Parathyroid adenoma (tissue), 2 donors: ENCODE data around the gene MNX1.

Source experiments
- H2AFZ ChIP-seq: fragments of 300-600 bp; sonication (generic); one replicate; pipeline ENCODE4 v1.7.0; 2017; ENCODE audit warnings: antibody characterized with exemption, mild to moderate bottlenecking
- H3K27ac ChIP-seq: fragments of 300-600 bp; sonication (generic); one replicate; pipeline ENCODE4 v1.7.0; 2017
- H3K27me3 ChIP-seq: fragments of 300-600 bp; sonication (generic); one replicate; pipeline ENCODE4 v1.7.0; 2017; ENCODE audit warnings: low read length; ENCODE audit not compliant: control insufficient read depth, insufficient read depth
- H3K36me3 ChIP-seq: fragments of 300-600 bp; sonication (generic); one replicate; pipeline ENCODE4 v1.7.0; 2017; ENCODE audit warnings: low read length; ENCODE audit not compliant: control insufficient read depth, insufficient read depth
- H3K4me1 ChIP-seq: fragments of 300-600 bp; sonication (generic); one replicate; pipeline ENCODE4 v1.7.0; 2017; ENCODE audit warnings: control low read depth
- H3K4me2 ChIP-seq: fragments of 300-600 bp; sonication (generic); one replicate; pipeline ENCODE4 v1.7.0; 2017; ENCODE audit warnings: low read length
- H3K4me3 ChIP-seq: fragments of 300-600 bp; sonication (generic); one replicate; pipeline ENCODE4 v1.7.0; 2017; ENCODE audit warnings: low read depth, low read length
- H3K79me2 ChIP-seq: fragments of 300-600 bp; sonication (generic); one replicate; pipeline ENCODE4 v1.7.0; 2017; ENCODE audit warnings: control low read depth
- H3K9ac ChIP-seq: fragments of 300-600 bp; sonication (generic); one replicate; pipeline ENCODE4 v1.7.0; 2017; ENCODE audit warnings: mild to moderate bottlenecking
- H3K9me3 ChIP-seq: fragments of 300-600 bp; sonication (generic); one replicate; pipeline ENCODE4 v1.7.0; 2017; ENCODE audit warnings: low read length; ENCODE audit not compliant: control insufficient read depth
- TF ChIP-seq, protein P1 (sequence below): fragments of 300-600 bp; sonication (generic); IDR thresholded peaks from one replicate; pipeline ENCODE4 v1.7.0; 2017; ENCODE audit warnings: antibody characterized with exemption, mild to moderate bottlenecking
- donor health status: primary hyperparathyroidism.

Gene MNX1

DNA sequence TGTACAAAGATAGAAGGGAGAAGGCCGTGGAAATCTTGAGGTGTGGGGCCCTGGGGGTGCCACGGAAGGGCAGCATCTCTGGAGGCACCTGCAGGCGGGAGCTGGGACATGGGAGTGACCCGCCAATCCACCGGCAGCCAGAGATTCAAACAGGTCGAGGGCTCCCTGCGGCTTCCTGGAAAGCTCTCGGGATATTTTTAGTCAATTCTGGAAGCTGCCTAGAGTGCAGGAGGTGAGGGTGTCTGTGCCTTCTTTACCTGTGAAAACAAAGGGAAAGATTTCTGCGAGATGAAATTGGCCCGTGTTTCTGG lies 16.6 kb downstream of the MNX1 start:
- Histone ChIP-seq H3K4me1 (no peaks in the 10 kb centered on the region), H3K4me3 (no peak overlapping the region), H3K9me3 (no peaks in the 10 kb centered on the region), H3K27me3 (no peaks in the 10 kb centered on the region), H3K4me2 (no peak overlapping the region), H3K79me2 (no peaks in the 10 kb centered on the region), H2AFZ (no peak overlapping the region), H3K9ac (no peak overlapping the region), H3K36me3 (no peaks in the 10 kb centered on the region), H3K27ac (no peak overlapping the region)
- TF ChIP-seq, protein P1, sequence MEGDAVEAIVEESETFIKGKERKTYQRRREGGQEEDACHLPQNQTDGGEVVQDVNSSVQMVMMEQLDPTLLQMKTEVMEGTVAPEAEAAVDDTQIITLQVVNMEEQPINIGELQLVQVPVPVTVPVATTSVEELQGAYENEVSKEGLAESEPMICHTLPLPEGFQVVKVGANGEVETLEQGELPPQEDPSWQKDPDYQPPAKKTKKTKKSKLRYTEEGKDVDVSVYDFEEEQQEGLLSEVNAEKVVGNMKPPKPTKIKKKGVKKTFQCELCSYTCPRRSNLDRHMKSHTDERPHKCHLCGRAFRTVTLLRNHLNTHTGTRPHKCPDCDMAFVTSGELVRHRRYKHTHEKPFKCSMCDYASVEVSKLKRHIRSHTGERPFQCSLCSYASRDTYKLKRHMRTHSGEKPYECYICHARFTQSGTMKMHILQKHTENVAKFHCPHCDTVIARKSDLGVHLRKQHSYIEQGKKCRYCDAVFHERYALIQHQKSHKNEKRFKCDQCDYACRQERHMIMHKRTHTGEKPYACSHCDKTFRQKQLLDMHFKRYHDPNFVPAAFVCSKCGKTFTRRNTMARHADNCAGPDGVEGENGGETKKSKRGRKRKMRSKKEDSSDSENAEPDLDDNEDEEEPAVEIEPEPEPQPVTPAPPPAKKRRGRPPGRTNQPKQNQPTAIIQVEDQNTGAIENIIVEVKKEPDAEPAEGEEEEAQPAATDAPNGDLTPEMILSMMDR: no peak

DNA sequence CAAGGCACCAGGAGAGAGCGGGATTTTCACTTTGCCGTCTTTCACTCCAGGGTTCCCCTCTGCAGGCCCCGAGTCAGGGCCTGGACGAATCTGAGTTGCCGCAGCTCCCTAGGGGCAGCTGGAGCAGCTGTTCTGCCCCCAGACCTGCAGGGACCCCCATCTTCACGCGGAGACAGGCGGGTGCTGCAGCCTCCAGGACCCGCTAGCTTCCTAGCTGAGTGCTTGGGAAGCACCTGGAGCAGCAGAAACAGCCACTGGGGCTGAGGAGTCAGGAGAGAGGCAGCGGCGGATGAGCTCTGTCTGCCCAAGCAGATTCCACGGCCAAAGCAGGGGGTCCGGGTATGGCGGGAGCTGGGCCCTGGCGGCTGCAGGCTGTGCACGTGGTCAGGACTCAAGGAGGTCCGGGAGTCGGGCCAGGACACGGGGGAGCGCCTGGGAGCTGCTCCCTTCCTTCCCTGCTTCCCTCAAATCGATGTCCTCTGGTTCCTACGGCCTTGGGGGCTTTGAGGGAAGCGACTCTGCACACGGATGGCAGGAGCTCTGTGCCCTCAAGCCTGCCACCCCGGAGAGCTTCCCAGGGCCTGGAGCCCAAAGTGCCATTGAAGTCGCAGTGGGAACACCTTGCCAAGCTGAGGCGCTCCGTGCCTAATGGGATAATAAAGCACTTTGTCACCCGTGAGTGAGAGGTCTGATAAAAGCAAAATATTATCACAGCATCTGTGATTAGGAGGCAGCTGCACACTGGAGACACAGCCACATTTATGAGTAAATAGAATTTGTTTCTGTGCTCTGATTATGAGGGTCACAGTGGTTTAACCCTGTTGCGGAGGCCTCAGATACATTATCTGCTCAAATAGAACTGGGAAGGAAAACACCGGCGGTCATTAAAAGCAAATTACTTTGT lies 17.2 kb downstream of the MNX1 start:
- Histone ChIP-seq H3K36me3 (no peaks in the 10 kb centered on the region), H3K9ac (no peak overlapping the region), H3K4me2 (no peak overlapping the region), H2AFZ (no peak overlapping the region), H3K9me3 (no peaks in the 10 kb centered on the region), H3K79me2 (no peaks in the 10 kb centered on the region), H3K4me1 (no peaks in the 10 kb centered on the region), H3K27ac (no peak overlapping the region), H3K4me3 (no peak overlapping the region), H3K27me3 (no peaks in the 10 kb centered on the region)
- TF ChIP-seq, protein P1: no peak

DNA sequence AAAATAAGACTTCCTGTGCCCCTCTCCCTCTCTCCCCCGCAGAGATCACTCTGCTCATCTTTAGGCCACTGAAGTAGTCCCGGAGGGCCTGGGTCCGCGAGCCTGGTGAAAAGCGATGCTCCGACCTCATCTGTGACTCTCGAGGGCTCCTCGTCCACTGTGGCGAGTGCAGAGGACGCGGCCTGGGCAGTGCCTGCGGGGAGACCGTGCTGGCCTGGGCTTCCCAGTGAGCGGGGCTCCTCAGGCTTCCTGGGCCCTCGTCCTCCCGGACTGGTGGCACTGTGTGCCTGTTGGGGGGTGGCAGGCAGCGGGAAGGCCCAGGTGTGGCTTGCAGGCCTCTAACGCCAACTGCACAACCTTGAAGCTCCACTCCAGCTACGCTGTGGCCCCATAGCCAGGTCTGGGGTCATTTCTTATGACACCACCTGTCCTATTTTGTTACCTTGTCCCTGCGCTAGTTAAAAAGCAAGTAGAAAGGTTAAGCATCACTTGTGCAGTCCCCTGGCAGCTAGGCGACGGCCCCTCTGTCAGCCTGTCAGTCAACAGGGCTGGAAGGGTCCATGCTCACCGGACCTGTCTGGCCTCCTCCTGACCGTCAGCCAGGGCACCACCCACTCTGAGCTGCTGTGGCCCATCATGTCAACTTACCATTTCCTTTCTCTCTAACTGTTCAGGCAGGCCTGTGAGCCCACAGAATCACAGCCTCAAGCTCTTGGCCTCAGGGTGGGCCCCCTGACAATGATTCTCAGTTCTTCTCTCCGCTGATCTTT lies 20.5 kb downstream of the MNX1 start:
- Histone ChIP-seq H3K9ac (no peak overlapping the region), H2AFZ (no peak overlapping the region), H3K27ac (no peak overlapping the region), H3K9me3 (no peaks in the 10 kb centered on the region), H3K4me3 (no peak overlapping the region), H3K4me2 (no peak overlapping the region), H3K36me3 (no peaks in the 10 kb centered on the region), H3K27me3 (no peaks in the 10 kb centered on the region), H3K79me2 (no peaks in the 10 kb centered on the region), H3K4me1 (no peaks in the 10 kb centered on the region)
- TF ChIP-seq, protein P1: no peak

DNA sequence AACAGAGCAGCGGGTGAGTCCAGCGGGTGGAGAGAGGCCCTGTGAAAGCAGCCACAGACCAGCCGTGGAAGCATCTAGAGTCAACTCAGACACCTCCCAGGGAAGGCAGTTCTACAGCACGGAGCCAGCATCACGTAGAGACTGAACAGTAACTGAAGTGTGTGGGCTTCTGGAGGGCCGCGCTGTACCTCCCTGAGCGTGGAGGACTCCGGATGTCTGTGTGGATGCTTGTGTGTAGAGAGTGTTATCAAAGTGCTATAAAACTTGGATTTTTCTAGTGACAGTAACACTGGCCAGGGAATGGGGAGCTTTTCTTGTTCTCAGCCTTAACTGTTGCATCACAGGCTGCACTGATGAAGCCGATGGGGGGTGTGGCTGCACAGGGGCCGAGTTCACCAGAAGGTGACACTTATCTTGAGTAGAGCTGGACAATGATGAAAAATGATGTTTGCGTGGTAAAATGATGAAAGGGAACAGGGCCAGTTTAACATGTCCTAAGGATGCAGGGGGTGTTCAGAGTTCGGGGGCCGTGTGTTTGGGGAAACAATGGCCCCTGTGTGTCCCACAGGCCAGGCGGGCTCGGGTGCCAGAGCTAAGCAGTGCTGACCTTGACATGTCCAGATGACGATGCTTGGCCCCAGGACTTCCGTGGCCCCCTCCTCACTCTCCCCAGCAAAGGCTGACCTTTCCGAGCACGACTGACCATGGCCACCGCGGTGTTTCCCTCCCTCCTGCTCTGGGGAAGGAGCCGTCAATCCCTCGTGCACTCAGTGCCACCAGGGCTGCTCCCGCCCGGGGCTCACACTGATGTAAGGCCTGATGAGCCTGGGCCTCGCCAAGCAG lies 21.9 kb downstream of the MNX1 start:
- Histone ChIP-seq H3K27me3 (no peaks in the 10 kb centered on the region), H3K36me3 (no peaks in the 10 kb centered on the region), H3K9me3 (no peaks in the 10 kb centered on the region), H2AFZ (no peak overlapping the region), H3K27ac (no peak overlapping the region), H3K79me2 (no peaks in the 10 kb centered on the region), H3K4me1 (no peaks in the 10 kb centered on the region), H3K4me3 (no peak overlapping the region), H3K4me2 (no peak overlapping the region), H3K9ac (no peak overlapping the region)
- TF ChIP-seq, protein P1: no peak
